ENCODE results near the gene ITGB1BP1.

The ITGB1BP1 gene

DNA sequence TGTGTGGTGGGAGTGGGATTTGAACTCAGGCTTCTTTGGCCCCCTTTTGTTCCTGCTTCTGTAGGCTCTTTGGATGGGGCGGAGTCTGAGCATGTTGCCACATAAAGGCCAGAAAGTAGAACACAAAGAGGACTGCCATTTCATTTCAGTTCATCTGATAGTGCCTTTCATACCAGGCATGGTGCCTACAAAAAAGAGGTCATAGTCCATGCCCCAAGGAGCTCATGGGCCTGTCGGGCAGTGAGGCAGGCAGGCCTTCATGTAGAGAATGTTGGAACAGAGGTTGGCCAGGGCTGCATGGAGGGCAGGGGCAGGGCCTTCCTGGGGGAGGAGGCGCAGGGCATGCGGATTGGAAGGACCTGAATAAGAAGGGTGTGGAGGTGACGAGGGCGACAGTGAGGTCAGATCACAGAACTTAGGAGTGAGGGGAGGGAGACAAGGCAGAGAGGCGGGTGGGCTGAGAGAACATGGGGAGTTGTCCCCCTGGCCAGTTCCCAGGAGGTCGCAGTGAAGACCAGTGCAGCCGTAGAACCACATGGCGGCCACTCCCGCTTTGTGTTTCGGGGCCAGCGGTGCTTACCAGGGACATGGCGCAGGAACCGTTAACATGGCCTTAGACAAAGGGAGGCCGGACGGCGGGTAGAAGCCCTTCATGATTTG, 49.1 kb downstream of the ITGB1BP1 start:
- no peak for DNase-seq (ENCODE audit: low read depth)
- no peak overlapping the region for H3K4me3 ChIP-seq (ENCODE audit: low read depth, low read length)
- no peak for TF ChIP-seq MYC (IDR thresholded peaks at IDR 0.05; ENCODE audit: low read depth, low read length)

- TF ChIP-seq, protein P1, sequence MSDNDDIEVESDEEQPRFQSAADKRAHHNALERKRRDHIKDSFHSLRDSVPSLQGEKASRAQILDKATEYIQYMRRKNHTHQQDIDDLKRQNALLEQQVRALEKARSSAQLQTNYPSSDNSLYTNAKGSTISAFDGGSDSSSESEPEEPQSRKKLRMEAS (IDR thresholded peaks at IDR 0.05; ENCODE audit: low read depth, low read length), result no peak
- TF ChIP-seq POLR2A (IDR thresholded peaks at IDR 0.05; ENCODE audit: extremely low read depth, insufficient read length) (no peak), MYC (IDR thresholded peaks at IDR 0.05; ENCODE audit: low read depth, low read length) (no peak), CTCF (IDR thresholded peaks at IDR 0.05; ENCODE audit: low read depth, low read length) (no peak)
- DNase-seq (ENCODE audit: low read depth), result no peak
- no peak overlapping the region for H3K4me3 ChIP-seq (ENCODE audit: low read depth, low read length)
These were observed 49.9 kb downstream of the ITGB1BP1 start for GRCh38 chr2:9373476-9373875.

GRCh38 chr2:9373047-9373446, 50.3 kb downstream of the ITGB1BP1 start:
- TF ChIP-seq CTCF (IDR thresholded peaks at IDR 0.05; ENCODE audit: low read depth, low read length) (no peak), POLR2A (IDR thresholded peaks at IDR 0.05; ENCODE audit: extremely low read depth, insufficient read length) (no peak), MYC (IDR thresholded peaks at IDR 0.05; ENCODE audit: low read depth, low read length) (no peak)
- TF ChIP-seq, protein P1 (IDR thresholded peaks at IDR 0.05; ENCODE audit: low read depth, low read length), result no peak
- DNase-seq (ENCODE audit: low read depth), result no peak
- no peak overlapping the region for H3K4me3 ChIP-seq (ENCODE audit: low read depth, low read length)

DNA sequence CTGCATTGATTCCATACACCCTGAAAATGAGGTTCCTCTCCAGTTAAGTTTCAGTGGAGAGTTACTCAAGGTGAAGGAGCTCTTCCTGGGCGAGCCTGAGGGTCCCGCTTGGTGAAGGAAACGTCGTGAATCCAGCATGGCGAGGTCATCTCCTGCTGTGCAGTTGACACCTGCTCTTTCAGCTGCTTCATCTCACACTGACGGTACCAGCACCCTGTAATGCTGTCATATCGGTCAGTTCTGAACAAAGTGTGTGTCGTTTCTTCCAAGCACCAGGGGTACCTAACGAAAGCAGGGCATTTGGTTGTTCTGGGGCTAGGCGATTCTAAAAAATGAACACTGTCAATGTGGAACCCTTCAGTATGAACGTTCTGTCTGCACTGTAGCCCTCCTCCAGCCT, 52.6 kb downstream of the ITGB1BP1 start:
- H3K4me3 ChIP-seq (ENCODE audit: low read depth, low read length), result no peak overlapping the region
- no peak for DNase-seq (ENCODE audit: low read depth)
- TF ChIP-seq CTCF (IDR thresholded peaks at IDR 0.05; ENCODE audit: low read depth, low read length) (no peak), POLR2A (IDR thresholded peaks at IDR 0.05; ENCODE audit: extremely low read depth, insufficient read length) (no peak), MYC (IDR thresholded peaks at IDR 0.05; ENCODE audit: low read depth, low read length) (no peak)
- TF ChIP-seq, protein P1 (IDR thresholded peaks at IDR 0.05; ENCODE audit: low read depth, low read length), result no peak

GRCh38 chr2:9366026-9366425, 57.3 kb downstream of the ITGB1BP1 start:
- no peak overlapping the region for H3K4me3 ChIP-seq (ENCODE audit: low read depth, low read length)
- no peak for DNase-seq (ENCODE audit: low read depth)
- no peak for TF ChIP-seq POLR2A (IDR thresholded peaks at IDR 0.05; ENCODE audit: extremely low read depth, insufficient read length)
- TF ChIP-seq CTCF (IDR thresholded peaks at IDR 0.05; ENCODE audit: low read depth, low read length), result no peak
- TF ChIP-seq MYC (IDR thresholded peaks at IDR 0.05; ENCODE audit: low read depth, low read length), result no peak
- TF ChIP-seq, protein P1 (IDR thresholded peaks at IDR 0.05; ENCODE audit: low read depth, low read length), result no peak

GRCh38 chr2:9365498-9366019, 57.8 kb downstream of the ITGB1BP1 start:
- TF ChIP-seq, protein P1 (IDR thresholded peaks at IDR 0.05; ENCODE audit: low read depth, low read length), result no peak
- no peak for TF ChIP-seq CTCF (IDR thresholded peaks at IDR 0.05; ENCODE audit: low read depth, low read length)
- no peak for TF ChIP-seq MYC (IDR thresholded peaks at IDR 0.05; ENCODE audit: low read depth, low read length)
- no peak for TF ChIP-seq POLR2A (IDR thresholded peaks at IDR 0.05; ENCODE audit: extremely low read depth, insufficient read length)
- DNase-seq (ENCODE audit: low read depth), result no peak
- no peak overlapping the region for H3K4me3 ChIP-seq (ENCODE audit: low read depth, low read length)
